ENCODE data around the gene NEMP2. TPM values are rescaled to one million over a fixed set of nuclear protein-coding genes. Genes with fewer than 3 reads are reported as not detected.
"Not testable (repeated sequence)": the region's sequence is repeated elsewhere in the genome, so short reads cannot be mapped to it uniquely, and the experiment has no call there.

Gene NEMP2
- total RNA-seq, 1 experiment from 2014 or later = 46.0 TPM

DNA sequence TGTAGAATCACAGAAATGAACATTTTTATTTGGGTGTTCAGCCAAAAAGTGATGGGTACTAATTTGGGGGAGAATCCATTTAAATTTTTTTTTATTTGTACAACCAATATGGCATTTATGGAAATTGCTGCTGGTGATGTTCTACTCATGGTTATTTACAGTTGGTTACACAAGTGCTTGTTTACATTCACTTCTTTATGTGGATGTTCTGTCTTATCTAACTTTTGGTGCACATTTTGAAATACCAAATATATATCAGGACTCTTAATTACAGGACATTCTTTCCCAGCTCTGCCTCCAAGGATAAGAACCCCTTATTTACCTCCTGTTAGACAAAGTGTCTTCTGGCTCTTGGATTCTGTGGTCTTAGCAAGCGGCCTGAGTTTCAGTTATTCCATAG lies 35.2 kb downstream of the NEMP2 start:
- Mint-ChIP-seq H3K9me3 (ENCODE audit: unreplicated experiment) (no peaks in the 10 kb centered on the region), H3K4me3 (ENCODE audit: unreplicated experiment) (no peak overlapping the region), H3K36me3 (ENCODE audit: insufficient read depth, unreplicated experiment) (peaks cover 50% of the 10 kb centered on the region), H3K27ac (ENCODE audit: low read depth, unreplicated experiment) (no peak overlapping the region), H3K4me1 (ENCODE audit: insufficient read depth, unreplicated experiment) (peaks cover 5% of the 10 kb centered on the region), H3K27me3 (ENCODE audit: insufficient read depth, unreplicated experiment) (no peaks in the 10 kb centered on the region)
- no TSS peak for BruUV-seq (replicated peaks)
- no peak for DNase-seq (ENCODE audit: unreplicated experiment)
- ChIA-PET POLR2A (no interaction called here), CTCF (no interaction called here)
- intact Hi-C loops (cut with micrococcal nuclease) = no loop called here
- TF ChIP-seq, protein P1, sequence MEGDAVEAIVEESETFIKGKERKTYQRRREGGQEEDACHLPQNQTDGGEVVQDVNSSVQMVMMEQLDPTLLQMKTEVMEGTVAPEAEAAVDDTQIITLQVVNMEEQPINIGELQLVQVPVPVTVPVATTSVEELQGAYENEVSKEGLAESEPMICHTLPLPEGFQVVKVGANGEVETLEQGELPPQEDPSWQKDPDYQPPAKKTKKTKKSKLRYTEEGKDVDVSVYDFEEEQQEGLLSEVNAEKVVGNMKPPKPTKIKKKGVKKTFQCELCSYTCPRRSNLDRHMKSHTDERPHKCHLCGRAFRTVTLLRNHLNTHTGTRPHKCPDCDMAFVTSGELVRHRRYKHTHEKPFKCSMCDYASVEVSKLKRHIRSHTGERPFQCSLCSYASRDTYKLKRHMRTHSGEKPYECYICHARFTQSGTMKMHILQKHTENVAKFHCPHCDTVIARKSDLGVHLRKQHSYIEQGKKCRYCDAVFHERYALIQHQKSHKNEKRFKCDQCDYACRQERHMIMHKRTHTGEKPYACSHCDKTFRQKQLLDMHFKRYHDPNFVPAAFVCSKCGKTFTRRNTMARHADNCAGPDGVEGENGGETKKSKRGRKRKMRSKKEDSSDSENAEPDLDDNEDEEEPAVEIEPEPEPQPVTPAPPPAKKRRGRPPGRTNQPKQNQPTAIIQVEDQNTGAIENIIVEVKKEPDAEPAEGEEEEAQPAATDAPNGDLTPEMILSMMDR (IDR thresholded peaks at IDR 0.05; ENCODE audit: unreplicated experiment) = no peak

DNA sequence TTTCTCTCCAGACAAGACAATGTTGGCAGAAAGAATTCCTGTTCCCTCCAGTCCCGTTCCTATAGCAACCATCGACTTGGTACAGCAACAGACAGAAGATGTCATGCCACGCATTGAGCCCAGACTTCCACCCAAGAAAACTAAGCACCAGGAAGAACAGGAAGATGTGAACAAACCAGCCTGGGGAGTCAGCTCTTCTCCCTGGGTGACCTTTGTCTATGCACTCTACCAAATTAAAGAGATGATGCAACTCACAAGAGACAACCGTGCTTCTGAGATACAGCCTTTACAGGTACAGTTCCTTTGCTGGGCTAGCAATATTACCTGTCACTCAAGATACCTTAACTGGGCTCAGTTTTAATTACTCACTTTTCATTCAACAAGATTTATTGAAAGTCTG lies 37.1 kb downstream of the NEMP2 start:
- TF ChIP-seq, protein P1 (IDR thresholded peaks at IDR 0.05; ENCODE audit: unreplicated experiment) = no peak
- no peak overlapping the region for H3K27ac Mint-ChIP-seq (ENCODE audit: low read depth, unreplicated experiment)
- H3K4me1 Mint-ChIP-seq (ENCODE audit: insufficient read depth, unreplicated experiment) = peaks cover 5% of the 10 kb centered on the region
- no TSS peak for BruUV-seq (replicated peaks)
- POLR2A ChIA-PET = no interaction called here
- intact Hi-C loops (cut with micrococcal nuclease) = no loop called here
- DNase-seq (ENCODE audit: unreplicated experiment) = no peak
- no peaks in the 10 kb centered on the region for H3K9me3 Mint-ChIP-seq (ENCODE audit: unreplicated experiment)
- no peak overlapping the region for H3K4me3 Mint-ChIP-seq (ENCODE audit: unreplicated experiment)
- no peaks in the 10 kb centered on the region for H3K27me3 Mint-ChIP-seq (ENCODE audit: insufficient read depth, unreplicated experiment)
- CTCF ChIA-PET = no interaction called here
- peaks cover 43% of the 10 kb centered on the region for H3K36me3 Mint-ChIP-seq (ENCODE audit: insufficient read depth, unreplicated experiment)

DNA sequence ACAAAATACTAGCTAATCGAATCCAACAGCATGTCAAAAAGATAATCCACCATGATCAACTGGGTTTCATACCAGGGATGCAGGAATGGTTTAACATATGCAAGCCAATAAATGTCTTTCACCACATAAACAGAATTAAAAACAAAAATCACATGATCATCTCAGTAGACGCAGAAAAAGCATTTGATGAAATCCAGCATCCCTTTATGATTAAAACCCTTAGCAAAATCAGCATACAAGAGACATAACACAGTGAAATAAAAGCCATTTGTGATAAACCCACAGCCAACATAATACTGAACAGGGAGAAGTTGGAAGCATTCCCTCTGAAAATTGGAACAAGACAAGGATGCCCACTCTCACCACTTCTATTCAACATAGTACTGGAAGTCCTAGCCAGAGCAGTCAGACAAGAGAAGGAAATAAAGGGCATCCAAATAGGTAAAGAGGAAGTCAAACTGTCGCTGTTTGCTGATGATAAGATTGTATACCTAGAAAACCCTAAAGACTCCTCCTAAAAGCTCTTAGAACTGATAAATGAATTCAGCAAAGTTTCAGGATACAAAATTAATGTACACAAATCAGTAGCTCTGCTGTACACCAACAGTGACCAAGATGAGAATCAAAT lies 39.8 kb downstream of the NEMP2 start:
- intact Hi-C loops (cut with micrococcal nuclease); DNase-seq (ENCODE audit: unreplicated experiment); H3K27me3 Mint-ChIP-seq (ENCODE audit: insufficient read depth, unreplicated experiment); H3K27ac Mint-ChIP-seq (ENCODE audit: low read depth, unreplicated experiment); H3K9me3 Mint-ChIP-seq (ENCODE audit: unreplicated experiment); POLR2A ChIA-PET; H3K4me1 Mint-ChIP-seq (ENCODE audit: insufficient read depth, unreplicated experiment); H3K4me3 Mint-ChIP-seq (ENCODE audit: unreplicated experiment); BruUV-seq (replicated peaks): not testable (repeated sequence)
- CTCF ChIA-PET = interaction anchor here (1.4 kb wide), 1 partner anchor 112 kb away, joined by 3 read pairs; no protein-coding TSS in a partner anchor
- H3K36me3 Mint-ChIP-seq (ENCODE audit: insufficient read depth, unreplicated experiment) = peaks cover 51% of the 10 kb centered on the region

DNA sequence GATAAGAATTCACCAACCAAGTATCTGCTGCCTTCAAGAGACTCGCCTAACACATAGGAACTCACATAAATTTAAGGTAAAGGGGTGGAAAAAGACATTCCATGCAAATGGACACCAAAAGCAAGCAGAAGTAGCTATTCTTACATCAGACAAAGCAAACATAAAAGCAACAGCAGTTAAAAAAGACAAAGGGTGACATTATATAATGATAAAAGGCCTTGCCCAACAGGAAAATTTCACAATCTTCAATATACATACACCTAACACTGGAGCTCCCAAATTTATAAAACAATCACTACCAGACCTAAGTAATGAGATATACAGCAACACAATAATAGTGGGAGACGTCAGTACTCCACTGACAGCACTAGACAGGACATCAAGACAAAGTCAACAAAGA lies 41.4 kb downstream of the NEMP2 start:
- H3K4me1 Mint-ChIP-seq (ENCODE audit: insufficient read depth, unreplicated experiment) = no peaks in the 10 kb centered on the region
- TF ChIP-seq, protein P1 (IDR thresholded peaks at IDR 0.05; ENCODE audit: unreplicated experiment) = no peak
- ChIA-PET CTCF (interaction anchor here (1.4 kb wide), 2 partner anchors 15 to 110 kb away, joined by 3 read pairs; no protein-coding TSS in a partner anchor), POLR2A (no interaction called here)
- H3K4me3 Mint-ChIP-seq (ENCODE audit: unreplicated experiment) = no peak overlapping the region
- no peak overlapping the region for H3K27ac Mint-ChIP-seq (ENCODE audit: low read depth, unreplicated experiment)
- no peaks in the 10 kb centered on the region for H3K9me3 Mint-ChIP-seq (ENCODE audit: unreplicated experiment)
- no peaks in the 10 kb centered on the region for H3K27me3 Mint-ChIP-seq (ENCODE audit: insufficient read depth, unreplicated experiment)
- intact Hi-C loops (cut with micrococcal nuclease) = no loop called here
- peaks cover 51% of the 10 kb centered on the region for H3K36me3 Mint-ChIP-seq (ENCODE audit: insufficient read depth, unreplicated experiment)
- no peak for DNase-seq (ENCODE audit: unreplicated experiment)
- no TSS peak for BruUV-seq (replicated peaks)

DNA sequence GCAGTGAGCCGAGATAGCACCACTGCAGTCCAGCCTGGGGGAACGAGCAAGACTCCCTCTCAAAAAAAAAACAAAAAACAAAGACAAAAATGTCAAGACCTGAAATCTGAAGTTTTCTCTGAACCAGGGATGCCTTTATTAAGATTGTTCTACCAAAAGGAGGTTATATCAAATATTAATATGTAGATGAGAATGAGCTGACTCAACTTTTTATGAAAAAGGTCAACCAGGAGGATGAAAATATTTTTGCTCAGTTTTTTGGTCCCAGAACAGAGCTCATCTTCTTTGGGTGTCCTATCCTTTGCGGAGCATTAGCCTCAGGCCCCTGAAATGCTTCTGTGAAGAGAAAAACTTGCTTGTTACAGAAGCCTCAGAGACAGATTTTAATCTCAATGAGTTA lies 44.0 kb downstream of the NEMP2 start:
- no peak for DNase-seq (ENCODE audit: unreplicated experiment)
- POLR2A ChIA-PET = no interaction called here
- no peaks in the 10 kb centered on the region for H3K9me3 Mint-ChIP-seq (ENCODE audit: unreplicated experiment)
- intact Hi-C loops (cut with micrococcal nuclease) = no loop called here
- H3K36me3 Mint-ChIP-seq (ENCODE audit: insufficient read depth, unreplicated experiment) = peaks cover 51% of the 10 kb centered on the region
- H3K4me3 Mint-ChIP-seq (ENCODE audit: unreplicated experiment) = no peak overlapping the region
- no peaks in the 10 kb centered on the region for H3K27me3 Mint-ChIP-seq (ENCODE audit: insufficient read depth, unreplicated experiment)
- H3K4me1 Mint-ChIP-seq (ENCODE audit: insufficient read depth, unreplicated experiment) = peaks cover 5% of the 10 kb centered on the region
- BruUV-seq (replicated peaks) = no TSS peak
- TF ChIP-seq, protein P1 (IDR thresholded peaks at IDR 0.05; ENCODE audit: unreplicated experiment) = no peak
- H3K27ac Mint-ChIP-seq (ENCODE audit: low read depth, unreplicated experiment) = no peak overlapping the region
- CTCF ChIA-PET = interaction anchor here (0.6 kb wide), 2 partner anchors 117 to 278 kb away, joined by 3 to 4 read pairs; no protein-coding TSS in a partner anchor
